AG04450 (cell line): ENCODE measurements around the gene COBL. TPM values are rescaled to one million over a fixed set of nuclear protein-coding genes. Genes with fewer than 3 reads are reported as not detected.

ENCODE experiments used
- CTCF ChIA-PET: fragments of 300-600, 350-600 bp; formaldehyde crosslinking; extraction: SDS; loops from one replicate; lab custom pipeline; 2022; ENCODE audit warnings: antibody characterized with exemption, inconsistent platforms; lab: Charles Lee
- POLR2A ChIA-PET: fragments of 350-600 bp; formaldehyde crosslinking; extraction: SDS; loops from one replicate; lab custom pipeline; 2021; ENCODE audit warnings: antibody characterized with exemption, inconsistent platforms; lab: Yijun Ruan, JAX
- DNase-seq: peaks from one replicate; pipeline ENCODE4 v3.0.0-alpha.2; 2011; ENCODE audit warnings: low read depth, low spot score
- H3K27ac ChIP-seq: one replicate; pipeline ENCODE4 v1.5.1; 2012; ENCODE audit warnings: low read depth, low read length, control low read depth
- H3K27me3 ChIP-seq: one replicate; pipeline ENCODE4 v1.6.0; 2012; ENCODE audit warnings: low read length; ENCODE audit not compliant: control insufficient read depth, insufficient read depth
- H3K4me3 ChIP-seq: 2 replicates; pipeline ENCODE4 v1.5.1; 2011; ENCODE audit warnings: mild to moderate bottlenecking, low read depth, low read length, control low read depth
- H3K9me3 ChIP-seq: 2 replicates; pipeline ENCODE4 v1.5.1; 2012; ENCODE audit warnings: low read length; ENCODE audit not compliant: control insufficient read depth, insufficient read depth
- polyA plus RNA-seq: library from polyadenylated mRNA; depleted of rRNA; stranded (reverse); fragments of >200 nt; gene quantifications from 2 replicates; pipeline ENCODE4 v1.2.3, GENCODE V29; 2011
- TF ChIP-seq, protein P1 (sequence below): IDR thresholded peaks from 2 replicates; pipeline ENCODE4 v1.5.1; 2011; ENCODE audit warnings: low read depth, low read length, control low read depth, inconsistent platforms

Gene COBL
- polyA plus RNA-seq, 1 experiment: 0.06 TPM

DNA sequence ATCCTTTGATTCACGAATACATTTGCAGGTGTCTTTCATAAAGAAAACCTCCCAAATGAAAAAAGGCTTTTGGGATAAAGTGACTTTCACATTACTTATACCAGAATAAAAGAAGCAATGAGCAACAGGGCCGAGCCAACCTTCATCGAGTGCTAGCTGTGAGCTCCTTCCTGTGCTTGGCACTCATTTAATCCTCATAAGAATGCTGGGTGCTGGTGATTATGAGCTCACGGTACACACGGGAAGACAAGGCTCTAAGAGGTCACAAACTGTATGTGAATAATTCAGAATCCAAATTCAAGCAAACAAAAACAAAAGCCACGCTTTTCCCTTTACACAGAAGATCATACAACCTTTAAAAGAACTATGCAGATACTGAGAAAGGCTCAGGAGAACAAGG, 156.2 kb downstream of the COBL start:
- ChIA-PET POLR2A (no interaction called here), CTCF (interaction anchor here (0.6 to 6.1 kb wide), 68 partner anchors 8 to 1069 kb away, joined by 3 to 169 read pairs (median 5); partner anchors contain the start of gene FIGNL1)
- DNase-seq: no peak
- peaks cover 11% of the 10 kb centered on the region for H3K27me3 ChIP-seq
- no peak overlapping the region for H3K4me3 ChIP-seq
- H3K9me3 ChIP-seq: no peaks in the 10 kb centered on the region
- TF ChIP-seq, protein P1, sequence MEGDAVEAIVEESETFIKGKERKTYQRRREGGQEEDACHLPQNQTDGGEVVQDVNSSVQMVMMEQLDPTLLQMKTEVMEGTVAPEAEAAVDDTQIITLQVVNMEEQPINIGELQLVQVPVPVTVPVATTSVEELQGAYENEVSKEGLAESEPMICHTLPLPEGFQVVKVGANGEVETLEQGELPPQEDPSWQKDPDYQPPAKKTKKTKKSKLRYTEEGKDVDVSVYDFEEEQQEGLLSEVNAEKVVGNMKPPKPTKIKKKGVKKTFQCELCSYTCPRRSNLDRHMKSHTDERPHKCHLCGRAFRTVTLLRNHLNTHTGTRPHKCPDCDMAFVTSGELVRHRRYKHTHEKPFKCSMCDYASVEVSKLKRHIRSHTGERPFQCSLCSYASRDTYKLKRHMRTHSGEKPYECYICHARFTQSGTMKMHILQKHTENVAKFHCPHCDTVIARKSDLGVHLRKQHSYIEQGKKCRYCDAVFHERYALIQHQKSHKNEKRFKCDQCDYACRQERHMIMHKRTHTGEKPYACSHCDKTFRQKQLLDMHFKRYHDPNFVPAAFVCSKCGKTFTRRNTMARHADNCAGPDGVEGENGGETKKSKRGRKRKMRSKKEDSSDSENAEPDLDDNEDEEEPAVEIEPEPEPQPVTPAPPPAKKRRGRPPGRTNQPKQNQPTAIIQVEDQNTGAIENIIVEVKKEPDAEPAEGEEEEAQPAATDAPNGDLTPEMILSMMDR: no peak
- no peak overlapping the region for H3K27ac ChIP-seq

DNA sequence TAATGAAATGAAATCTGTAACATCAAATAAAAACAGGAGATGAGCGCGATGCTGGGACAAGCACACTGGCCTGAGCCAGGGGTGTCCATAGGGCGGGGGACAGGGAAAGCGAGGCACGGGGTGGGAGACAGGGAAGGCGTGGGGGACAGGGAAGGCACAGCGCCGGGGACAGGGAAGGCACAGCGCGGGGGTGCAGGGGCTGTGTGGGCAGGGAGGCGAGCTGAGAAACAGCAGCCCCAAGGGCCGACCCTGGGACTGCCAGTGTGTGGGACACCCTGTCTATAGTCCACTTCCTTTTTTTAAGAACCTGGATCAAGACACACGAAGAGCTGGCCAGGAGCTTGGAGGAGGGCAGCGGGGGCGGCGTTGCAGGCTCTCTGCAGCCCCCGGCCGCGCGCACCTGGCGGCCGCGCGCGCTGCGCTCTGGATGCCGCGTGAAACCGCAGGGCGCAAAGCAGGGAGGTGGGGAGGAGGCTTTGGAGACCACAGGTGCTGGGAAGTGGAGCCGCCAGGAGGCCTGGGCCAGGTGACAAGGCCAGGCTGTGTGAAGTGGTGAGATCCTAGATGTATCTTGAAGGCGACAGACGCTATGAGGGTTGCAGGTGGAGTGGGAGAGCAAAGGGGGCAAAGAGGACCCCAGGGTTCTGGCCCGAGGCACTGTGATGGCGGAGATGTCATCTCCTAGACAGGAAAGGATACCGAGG, 157.7 kb downstream of the COBL start:
- Histone ChIP-seq H3K27ac (no peak overlapping the region), H3K4me3 (no peak overlapping the region), H3K9me3 (no peaks in the 10 kb centered on the region), H3K27me3 (peaks cover 14% of the 10 kb centered on the region)
- CTCF ChIA-PET: interaction anchor here (4.3 to 6.1 kb wide), 3 partner anchors 14 to 1015 kb away, joined by 55 to 169 read pairs (median 81); no protein-coding TSS in a partner anchor
- POLR2A ChIA-PET: no interaction called here
- DNase-seq: no peak
- TF ChIP-seq, protein P1: no peak

DNA sequence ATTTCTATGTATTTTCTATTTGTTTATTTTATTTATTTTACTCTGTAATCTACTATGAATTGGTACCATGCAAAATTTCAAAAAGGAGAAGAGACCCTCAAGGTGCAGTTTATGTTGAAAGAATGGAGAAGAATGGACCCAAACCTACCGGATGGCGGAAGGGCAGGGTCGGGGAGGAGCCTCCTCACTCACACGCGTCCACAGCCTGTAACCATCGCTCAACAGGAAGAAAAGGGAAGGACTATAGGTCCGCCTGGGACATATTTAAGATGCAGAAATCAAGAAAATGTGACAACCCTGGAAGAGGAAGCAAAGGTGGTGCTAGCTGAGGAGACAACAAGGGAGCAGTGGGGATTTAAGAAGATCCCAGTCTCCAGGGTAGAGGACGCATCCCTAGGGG, 158.4 kb downstream of the COBL start:
- POLR2A ChIA-PET: no interaction called here
- CTCF ChIA-PET: no interaction called here
- TF ChIP-seq, protein P1: no peak
- Histone ChIP-seq H3K27me3 (peaks cover 14% of the 10 kb centered on the region), H3K9me3 (no peaks in the 10 kb centered on the region), H3K4me3 (no peak overlapping the region), H3K27ac (no peak overlapping the region)
- no peak for DNase-seq

DNA sequence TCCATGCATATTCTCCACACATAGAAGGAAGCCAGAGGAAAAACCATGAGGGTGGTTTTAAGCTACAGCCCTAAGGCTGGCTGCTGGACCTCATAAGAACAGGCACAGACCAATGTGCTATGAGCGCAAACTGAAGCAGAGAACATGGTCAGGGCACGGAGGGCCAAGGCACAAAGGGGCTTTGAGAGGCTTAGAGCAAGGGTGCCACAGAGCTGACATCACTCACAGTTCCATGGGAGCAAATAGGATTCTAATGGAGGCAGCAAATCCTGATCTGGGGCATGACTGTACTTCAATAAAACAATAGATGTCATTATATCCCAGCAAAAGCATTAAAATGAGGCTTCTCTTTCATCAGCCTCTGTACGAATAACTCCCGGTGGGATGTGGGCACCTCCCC, 162.4 kb downstream of the COBL start:
- ChIA-PET CTCF (interaction anchor here (4.3 to 6.8 kb wide), 2 partner anchors 8 to 12 kb away, joined by 18 to 100 read pairs; no protein-coding TSS in a partner anchor), POLR2A (no interaction called here)
- Histone ChIP-seq H3K27ac (no peak overlapping the region), H3K9me3 (no peaks in the 10 kb centered on the region), H3K27me3 (peaks cover 13% of the 10 kb centered on the region), H3K4me3 (no peak overlapping the region)
- TF ChIP-seq, protein P1: no peak
- no peak for DNase-seq

DNA sequence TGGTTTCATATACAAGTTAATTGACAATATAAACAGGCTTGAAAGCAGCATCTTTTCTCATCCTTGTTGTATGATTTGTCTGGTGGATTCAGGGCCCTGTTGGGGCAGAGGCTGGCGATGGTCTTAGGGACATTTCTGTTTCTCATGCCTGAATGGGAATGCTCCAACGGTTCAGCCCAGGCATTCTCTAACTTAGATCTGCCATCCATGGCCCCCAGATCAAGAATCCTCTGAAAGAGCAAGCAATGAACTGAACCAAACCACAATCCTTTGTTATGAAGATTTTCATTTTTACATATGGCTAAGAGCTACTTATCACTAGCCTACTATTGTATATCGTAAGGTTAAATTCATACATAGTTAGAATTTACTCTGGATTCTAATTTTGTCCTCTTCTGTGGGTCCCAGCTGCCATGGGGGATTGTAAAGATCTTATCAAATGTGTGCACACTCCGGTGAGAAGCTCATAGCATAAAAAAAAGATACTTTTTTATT, 163.9 kb downstream of the COBL start:
- POLR2A ChIA-PET: no interaction called here

More for the DNA sequence above, 163.9 kb downstream of the COBL start:
- no peak for DNase-seq
- CTCF ChIA-PET: interaction anchor here (1.0 to 6.8 kb wide), 4 partner anchors 10 to 684 kb away, joined by 3 to 100 read pairs (median 12); no protein-coding TSS in a partner anchor
- Histone ChIP-seq H3K27ac (no peak overlapping the region), H3K4me3 (no peak overlapping the region), H3K27me3 (peaks cover 9% of the 10 kb centered on the region), H3K9me3 (peaks cover 4% of the 10 kb centered on the region; the same call in 1 of the 2 replicates)
- TF ChIP-seq, protein P1: no peak
